Kidney (tissue), 14 donors: ENCODE data around the gene PRDM16. TPM values are rescaled to one million over a fixed set of nuclear protein-coding genes. Genes with fewer than 3 reads are reported as not detected.

Experiments used
- DNase-seq, 5 donors: peaks; one replicate each; pipeline ENCODE4 v3.0.0-alpha.2; 2013 to 2020
- FAIRE-seq: peaks from 2 replicates; lab custom pipeline; 2012; peaks lifted over from hg19 to GRCh38; lab: Jason Lieb, UNC
- H3K27ac ChIP-seq, 2 donors: one replicate each; pipeline ENCODE4 v1.7.0; 2013; ENCODE audit warnings: low read depth in 2 of 2, low read length in 2 of 2, inconsistent platforms in 1 of 2
- H3K27me3 ChIP-seq: one replicate; pipeline ENCODE4 v1.7.1; 2013; ENCODE audit warnings: low read length, inconsistent platforms; ENCODE audit not compliant: control insufficient read depth, insufficient read depth
- H3K36me3 ChIP-seq, 3 donors: one replicate each; pipeline versions ENCODE4 v1.7.0 to v1.7.1; 2013; ENCODE audit warnings: low read length in 3 of 3, control low read depth in 1 of 3, inconsistent platforms in 1 of 3; ENCODE audit not compliant: insufficient read depth in 3 of 3, control insufficient read depth in 2 of 3
- H3K4me1 ChIP-seq, 3 donors: one replicate each; pipeline versions ENCODE4 v1.7.0 to v1.7.1; 2013; ENCODE audit warnings: low read length in 3 of 3, inconsistent platforms in 1 of 3, low read depth in 1 of 3; ENCODE audit not compliant: control insufficient read depth in 2 of 3, insufficient read depth in 2 of 3
- H3K4me3 ChIP-seq, 3 donors: one replicate each; pipeline versions ENCODE4 v1.7.0 to v1.8.1; 2013; ENCODE audit warnings: low read length in 3 of 3, control low read depth in 1 of 3, inconsistent platforms in 1 of 3
- H3K9ac ChIP-seq, 3 donors: one replicate each; pipeline versions ENCODE4 v1.7.0 to v1.7.1; 2013; ENCODE audit warnings: low read length in 3 of 3, control low read depth in 1 of 3, inconsistent platforms in 1 of 3
- H3K9me3 ChIP-seq, 3 donors: one replicate each; pipeline versions ENCODE4 v1.7.0 to v1.7.1; 2013; ENCODE audit warnings: low read length in 3 of 3, control low read depth in 1 of 3, inconsistent platforms in 1 of 3; ENCODE audit not compliant: control insufficient read depth in 2 of 3, insufficient read depth in 1 of 3
- intact Hi-C: fragments of 100-400 bp; cut with DNase I; formaldehyde crosslinking; loops from one replicate; pipeline ENCODE4 v1.11.1; 2022
- microRNA-seq: library from miRNA; unstranded; fragments of <30 nt; microRNA quantifications from one replicate; pipeline ENCODE4 v1.2.0, GENCODE V29; 2020
- polyA plus RNA-seq: library from polyadenylated mRNA; stranded (reverse); fragments of 350-450 nt; fragmentation: Illumina TruSeq; extraction: RNeasy Lipid Tissue Mini Kit (QIAGEN cat#74804); gene quantifications from one replicate; pipeline ENCODE4 v1.2.3, GENCODE V29; 2014; ENCODE audit warnings: low read depth, low replicate concordance; ENCODE audit not compliant: insufficient read depth
- total RNA-seq: library from RNA; stranded (reverse); fragmentation: NEBNext Ultra II Directional; extraction: Animal tissue kit (Norgen Biotek cat#: 25700); gene quantifications from one replicate; pipeline ENCODE4 v1.2.1, GENCODE V29; 2021
- TF ChIP-seq, protein P1 (sequence below): IDR thresholded peaks from 3 replicates; pipeline ENCODE4 v1.5.1; 2012; ENCODE audit warnings: mild to moderate bottlenecking, moderate library complexity, borderline replicate concordance; ENCODE audit not compliant: insufficient read depth; ENCODE audit errors: extremely low read depth
- donor health status: control.
- donor health status: control.
- donor health status: control.
- donor health status: control.
- donor health status: control.
- donor health status: DM: yes; HTN: yes; CAD: no.
- donor health status: Normal renal cell carcinoma (clear cell type).

Gene PRDM16
- total and polyA plus RNA-seq, 2 donors from 2014 or later, result 3.0 to 21.9 TPM

DNA sequence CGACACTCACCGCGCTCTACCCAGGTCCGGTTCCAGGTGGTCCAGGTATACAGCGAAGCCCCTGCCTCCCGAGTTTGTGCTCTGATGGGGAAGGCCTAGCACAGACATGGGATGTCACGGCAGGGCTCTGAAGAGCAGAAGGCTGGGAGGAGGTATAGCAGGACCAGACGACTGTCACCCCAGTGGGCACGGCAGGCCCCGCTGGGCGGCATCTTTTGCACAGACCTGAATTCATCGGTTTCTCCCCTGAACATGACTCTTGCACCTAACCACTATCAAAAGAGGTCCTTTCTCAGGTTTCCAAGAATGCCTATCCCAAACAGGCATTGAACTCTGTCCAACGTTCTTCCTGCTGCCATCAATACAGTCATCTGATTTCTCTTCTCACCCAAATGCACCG lies 416.0 kb downstream of the PRDM16 start:
- DNase-seq (no peak), FAIRE-seq (no peak)
- Histone ChIP-seq H3K27ac (no peak overlapping the region), H3K9ac (no peak overlapping the region), H3K4me1 (peaks cover 0 to 2% (median 0%) of the 10 kb centered on the region in 3 donors), H3K36me3 (no peaks in the 10 kb centered on the region), H3K9me3 (no peaks in the 10 kb centered on the region), H3K4me3 (no peak overlapping the region), H3K27me3 (no peaks in the 10 kb centered on the region)
- intact Hi-C loops, result loop anchor here (5.0 kb wide), 1 partner anchor 132 kb away; no protein-coding TSS in a partner anchor
- TF ChIP-seq, protein P1, sequence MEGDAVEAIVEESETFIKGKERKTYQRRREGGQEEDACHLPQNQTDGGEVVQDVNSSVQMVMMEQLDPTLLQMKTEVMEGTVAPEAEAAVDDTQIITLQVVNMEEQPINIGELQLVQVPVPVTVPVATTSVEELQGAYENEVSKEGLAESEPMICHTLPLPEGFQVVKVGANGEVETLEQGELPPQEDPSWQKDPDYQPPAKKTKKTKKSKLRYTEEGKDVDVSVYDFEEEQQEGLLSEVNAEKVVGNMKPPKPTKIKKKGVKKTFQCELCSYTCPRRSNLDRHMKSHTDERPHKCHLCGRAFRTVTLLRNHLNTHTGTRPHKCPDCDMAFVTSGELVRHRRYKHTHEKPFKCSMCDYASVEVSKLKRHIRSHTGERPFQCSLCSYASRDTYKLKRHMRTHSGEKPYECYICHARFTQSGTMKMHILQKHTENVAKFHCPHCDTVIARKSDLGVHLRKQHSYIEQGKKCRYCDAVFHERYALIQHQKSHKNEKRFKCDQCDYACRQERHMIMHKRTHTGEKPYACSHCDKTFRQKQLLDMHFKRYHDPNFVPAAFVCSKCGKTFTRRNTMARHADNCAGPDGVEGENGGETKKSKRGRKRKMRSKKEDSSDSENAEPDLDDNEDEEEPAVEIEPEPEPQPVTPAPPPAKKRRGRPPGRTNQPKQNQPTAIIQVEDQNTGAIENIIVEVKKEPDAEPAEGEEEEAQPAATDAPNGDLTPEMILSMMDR, result no peak

Small RNAs within 50 kb of the gene (microRNA-seq; reads per million reads assigned to microRNA genes)
- gene MIR4251, result not detected

Other genes with a start within 250 kb of the PRDM16 start
- not detected for gene ACTRT2, start 47.7 kb upstream of the PRDM16 start, total RNA-seq
- gene ACTRT2, start 47.7 kb upstream of the PRDM16 start, polyA plus RNA-seq, result not detected